HG02973 (cell line): Measurements from ENCODE around the gene SGO2.

Experiments
- ATAC-seq: cut with Tn5 transposase; IDR thresholded peaks from one replicate; pipeline ENCODE4 v1.9.1; 2021; ENCODE audit warnings: moderate library complexity; ENCODE audit not compliant: unreplicated experiment

Gene SGO2

GRCh38 chr2:200525882-200526651 is at the start of gene SGO2:
Gene SGO2 (plus strand): TSS chr2:200526207. CDS start chr2:200532976, 6,769 bp downstream.
- peak; percentile 100 for ATAC-seq

GRCh38 chr2:200476836-200477235 is 49.2 kb upstream of the SGO2 start:
- no peak for ATAC-seq

- ATAC-seq, result no peak
Measured at GRCh38 chr2:200477667-200478131, 48.3 kb upstream of the SGO2 start.

- ATAC-seq, result no peak
Measured at GRCh38 chr2:200479692-200480265, 46.2 kb upstream of the SGO2 start.

GRCh38 chr2:200482194-200482593 is 43.8 kb upstream of the SGO2 start:
- ATAC-seq, result peak; percentile 42

GRCh38 chr2:200483729-200484198 is 42.2 kb upstream of the SGO2 start:
- ATAC-seq, result peak; percentile 76

- ATAC-seq, result no peak
Measured at GRCh38 chr2:200484934-200485333, 41.1 kb upstream of the SGO2 start.

- ATAC-seq, result no peak
Measured at GRCh38 chr2:200486529-200486928, 39.5 kb upstream of the SGO2 start.

GRCh38 chr2:200488169-200488568 is 37.8 kb upstream of the SGO2 start:
- no peak for ATAC-seq

- ATAC-seq, result no peak
Measured at GRCh38 chr2:200490001-200490400, 36.0 kb upstream of the SGO2 start.

GRCh38 chr2:200492656-200493055 is 33.4 kb upstream of the SGO2 start:
- ATAC-seq, result no peak

GRCh38 chr2:200494048-200494447 is 32.0 kb upstream of the SGO2 start:
- no peak for ATAC-seq

GRCh38 chr2:200496696-200497095 is 29.3 kb upstream of the SGO2 start:
- ATAC-seq, result no peak

GRCh38 chr2:200498402-200499162 is 27.4 kb upstream of the SGO2 start:
- ATAC-seq, result no peak

GRCh38 chr2:200502196-200502595 is 23.8 kb upstream of the SGO2 start:
- ATAC-seq, result no peak

GRCh38 chr2:200506679-200507078 is 19.3 kb upstream of the SGO2 start:
- no peak for ATAC-seq

- no peak for ATAC-seq
Measured at GRCh38 chr2:200507179-200507578, 18.8 kb upstream of the SGO2 start.

GRCh38 chr2:200509235-200509611 is 16.8 kb upstream of the SGO2 start:
- no peak for ATAC-seq

GRCh38 chr2:200509612-200510433 is 16.2 kb upstream of the SGO2 start, which contains the start of gene KCTD18:
Gene KCTD18 (minus strand): TSS chr2:200510068. CDS start chr2:200507016, 3,052 bp downstream.
- peak; percentile 97 for ATAC-seq

GRCh38 chr2:200515155-200515554 is 10.9 kb upstream of the SGO2 start:
- ATAC-seq, result no peak

- no peak for ATAC-seq
Measured at GRCh38 chr2:200523158-200523557, 2.8 kb upstream of the SGO2 start.
